NCI-H2029 (cell line): ENCODE measurements around the gene DICER1.

ENCODE experiments used
- DNase-seq: peaks from one replicate; lab custom pipeline; 2025; lab: John Stamatoyannopoulos, UW

Gene DICER1

DNA sequence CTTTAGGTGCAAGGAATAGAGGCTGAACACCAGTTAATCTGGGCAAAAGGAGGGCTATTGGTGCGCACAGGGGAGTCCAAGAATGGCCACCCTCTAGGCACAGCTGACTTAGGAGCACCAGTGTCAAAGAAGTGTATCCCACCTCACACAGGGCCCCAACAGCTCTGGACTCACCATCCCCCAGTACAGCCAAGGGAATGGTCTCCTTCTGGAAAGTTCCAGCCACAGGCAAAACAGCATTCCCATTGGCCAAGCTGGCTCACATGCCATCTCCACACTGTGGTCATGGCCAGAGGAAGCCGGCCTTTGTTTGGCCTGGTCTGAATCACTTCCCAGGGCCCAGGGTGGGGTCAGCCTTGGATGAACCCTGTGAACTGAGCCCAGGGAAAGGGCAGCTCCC is 120.1 kb downstream of the DICER1 start:
- DNase-seq, result no peak
